ENCODE results near the gene IL12RB1.

DNA sequence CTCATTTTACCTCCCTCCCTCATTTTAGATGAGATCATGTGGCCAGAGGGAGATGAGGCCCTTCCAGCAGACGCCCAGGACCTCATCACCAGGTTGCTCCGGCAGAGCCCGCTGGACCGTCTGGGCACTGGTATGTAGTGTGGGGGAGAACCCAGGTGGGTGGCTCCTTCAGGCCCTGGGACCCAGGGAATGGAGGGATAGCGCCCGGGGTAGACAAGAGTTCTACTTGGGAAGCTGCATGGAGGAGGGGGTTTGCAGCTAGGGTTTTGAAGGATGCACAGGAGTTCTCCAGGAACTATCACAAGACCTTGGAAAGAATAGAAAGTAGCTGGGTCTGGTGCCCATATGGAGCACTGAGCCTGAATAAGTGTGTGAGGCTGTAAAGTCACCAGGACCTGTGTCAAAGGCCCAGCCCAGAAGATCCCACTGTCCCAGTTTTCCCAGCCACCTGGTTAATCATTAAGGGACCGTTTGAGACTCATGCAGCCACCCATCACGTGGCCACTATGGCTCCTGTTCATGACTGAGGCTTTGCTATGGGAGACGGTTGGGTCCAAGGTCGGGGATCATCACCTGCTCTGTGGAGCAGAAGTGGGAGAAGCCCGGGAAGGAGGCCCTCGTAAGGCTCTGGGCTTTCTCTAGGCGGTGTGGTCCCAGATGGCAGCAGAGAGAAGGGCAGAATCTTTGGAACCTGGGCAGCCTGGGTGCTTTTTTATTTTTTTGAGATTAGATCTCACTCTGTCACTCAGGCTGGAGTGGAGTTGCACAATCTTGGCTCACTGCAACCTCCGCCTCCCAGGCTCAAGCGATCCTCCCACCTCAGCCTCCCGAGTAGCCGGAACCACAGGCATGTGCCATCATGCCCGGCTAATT is 49.2 kb upstream of the IL12RB1 start:
- TF ChIP-seq, protein P1, sequence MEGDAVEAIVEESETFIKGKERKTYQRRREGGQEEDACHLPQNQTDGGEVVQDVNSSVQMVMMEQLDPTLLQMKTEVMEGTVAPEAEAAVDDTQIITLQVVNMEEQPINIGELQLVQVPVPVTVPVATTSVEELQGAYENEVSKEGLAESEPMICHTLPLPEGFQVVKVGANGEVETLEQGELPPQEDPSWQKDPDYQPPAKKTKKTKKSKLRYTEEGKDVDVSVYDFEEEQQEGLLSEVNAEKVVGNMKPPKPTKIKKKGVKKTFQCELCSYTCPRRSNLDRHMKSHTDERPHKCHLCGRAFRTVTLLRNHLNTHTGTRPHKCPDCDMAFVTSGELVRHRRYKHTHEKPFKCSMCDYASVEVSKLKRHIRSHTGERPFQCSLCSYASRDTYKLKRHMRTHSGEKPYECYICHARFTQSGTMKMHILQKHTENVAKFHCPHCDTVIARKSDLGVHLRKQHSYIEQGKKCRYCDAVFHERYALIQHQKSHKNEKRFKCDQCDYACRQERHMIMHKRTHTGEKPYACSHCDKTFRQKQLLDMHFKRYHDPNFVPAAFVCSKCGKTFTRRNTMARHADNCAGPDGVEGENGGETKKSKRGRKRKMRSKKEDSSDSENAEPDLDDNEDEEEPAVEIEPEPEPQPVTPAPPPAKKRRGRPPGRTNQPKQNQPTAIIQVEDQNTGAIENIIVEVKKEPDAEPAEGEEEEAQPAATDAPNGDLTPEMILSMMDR (IDR thresholded peaks at IDR 0.05) = no peak
- TF ChIP-seq POLR2A (IDR thresholded peaks at IDR 0.05) = no peak

All from thyroid gland (tissue), 4 donors.